ENCODE data around the gene DUSP8.
"Not testable (repeated sequence)": the region's sequence is repeated elsewhere in the genome, so short reads cannot be mapped to it uniquely, and the experiment has no call there.

DUSP8 gene

GRCh38 chr11:1595994-1596575, 24.0 kb upstream of the DUSP8 start:
- H3K4me3 ChIP-seq (ENCODE audit: low read depth, low read length): not testable (repeated sequence)
- DNase-seq (ENCODE audit: low read depth): peak; percentile 22
- peak; percentile 32 for TF ChIP-seq CTCF (conservative IDR thresholded peaks at IDR 0.05; ENCODE audit: low read depth, low read length)

GRCh38 chr11:1592628-1593027, 20.6 kb upstream of the DUSP8 start:
- DNase-seq (ENCODE audit: low read depth): no peak
- no peak for TF ChIP-seq CTCF (conservative IDR thresholded peaks at IDR 0.05; ENCODE audit: low read depth, low read length)
- H3K4me3 ChIP-seq (ENCODE audit: low read depth, low read length): no peak overlapping the region

- TF ChIP-seq CTCF (conservative IDR thresholded peaks at IDR 0.05; ENCODE audit: low read depth, low read length): no peak
- no peak for DNase-seq (ENCODE audit: low read depth)
- no peak overlapping the region for H3K4me3 ChIP-seq (ENCODE audit: low read depth, low read length)
Observed at GRCh38 chr11:1589996-1590395, 17.9 kb upstream of the DUSP8 start.

GRCh38 chr11:1589191-1589963, 17.3 kb upstream of the DUSP8 start:
- peak; percentile 7 for DNase-seq (ENCODE audit: low read depth)
- not testable (repeated sequence) for H3K4me3 ChIP-seq (ENCODE audit: low read depth, low read length)

- no peak for DNase-seq (ENCODE audit: low read depth)
- no peak overlapping the region for H3K4me3 ChIP-seq (ENCODE audit: low read depth, low read length)
- TF ChIP-seq CTCF (conservative IDR thresholded peaks at IDR 0.05; ENCODE audit: low read depth, low read length): no peak
Observed at GRCh38 chr11:1586699-1587098, 14.6 kb upstream of the DUSP8 start.

- not testable (repeated sequence) for DNase-seq (ENCODE audit: low read depth); H3K4me3 ChIP-seq (ENCODE audit: low read depth, low read length)
Observed at GRCh38 chr11:1584661-1585370, 12.7 kb upstream of the DUSP8 start, which contains the start of gene KRTAP5-1. TSS of gene KRTAP5-1 (minus strand) at chr11:1585283. CDS start at chr11:1585249, 34 bp downstream.

GRCh38 chr11:1582909-1583308, 10.8 kb upstream of the DUSP8 start:
- H3K4me3 ChIP-seq (ENCODE audit: low read depth, low read length); DNase-seq (ENCODE audit: low read depth): not testable (repeated sequence)

GRCh38 chr11:1581976-1582375, 9.9 kb upstream of the DUSP8 start:
- H3K4me3 ChIP-seq (ENCODE audit: low read depth, low read length): no peak overlapping the region
- DNase-seq (ENCODE audit: low read depth): no peak
- no peak for TF ChIP-seq CTCF (conservative IDR thresholded peaks at IDR 0.05; ENCODE audit: low read depth, low read length)
